Right atrium auricular region (tissue), 2 donors: ENCODE results near the gene NUP188. TPM values are rescaled to one million over a fixed set of nuclear protein-coding genes. Genes with fewer than 3 reads are reported as not detected.

Source experiments
- DNase-seq: peaks from one replicate; pipeline ENCODE4 v3.0.0-alpha.2; 2019; ENCODE audit warnings: low spot score
- H3K27ac ChIP-seq, 2 donors: fragments of 200-600 bp; sonication (generic); 1 replicate in 1 of 2; 2 replicates in 1 of 2; pipeline ENCODE4 v1.5.1; 2016 to 2019
- H3K27me3 ChIP-seq, 2 donors: fragments of 200-600 bp; sonication (generic); one replicate each; pipeline versions ENCODE4 v1.5.1 to v1.6.0; 2017 to 2019
- H3K36me3 ChIP-seq: fragments of 200-600 bp; sonication (generic); one replicate; pipeline ENCODE4 v1.5.1; 2016
- H3K4me1 ChIP-seq, 2 donors: fragments of 200-600 bp; sonication (generic); one replicate each; pipeline versions ENCODE4 v1.5.1 to v1.6.0; 2017 to 2019
- H3K4me3 ChIP-seq, 2 donors: fragments of 200-600 bp; sonication (generic); 1 replicate in 1 of 2; 2 replicates in 1 of 2; pipeline ENCODE4 v1.5.1; 2017 to 2019; ENCODE audit warnings: mild to moderate bottlenecking in 1 of 2, moderate library complexity in 1 of 2
- H3K9me3 ChIP-seq, 2 donors: fragments of 200-600 bp; sonication (generic); one replicate each; pipeline ENCODE4 v1.5.1; 2019
- total RNA-seq, 2 donors: library from RNA; depleted of rRNA; stranded (reverse); fragments of >200 nt; gene quantifications; one replicate each; pipeline ENCODE4 v1.1.0, GENCODE V29; 2016
- TF ChIP-seq, protein P1 (sequence below), 2 donors: fragments of 200-600 bp; sonication (generic); IDR thresholded peaks; one replicate each; pipeline ENCODE4 v1.5.1; 2019; ENCODE audit warnings: antibody characterized with exemption in 2 of 2

The NUP188 gene
- total RNA-seq, 2 donors from 2014 or later = 23.5 to 26.8 TPM

DNA sequence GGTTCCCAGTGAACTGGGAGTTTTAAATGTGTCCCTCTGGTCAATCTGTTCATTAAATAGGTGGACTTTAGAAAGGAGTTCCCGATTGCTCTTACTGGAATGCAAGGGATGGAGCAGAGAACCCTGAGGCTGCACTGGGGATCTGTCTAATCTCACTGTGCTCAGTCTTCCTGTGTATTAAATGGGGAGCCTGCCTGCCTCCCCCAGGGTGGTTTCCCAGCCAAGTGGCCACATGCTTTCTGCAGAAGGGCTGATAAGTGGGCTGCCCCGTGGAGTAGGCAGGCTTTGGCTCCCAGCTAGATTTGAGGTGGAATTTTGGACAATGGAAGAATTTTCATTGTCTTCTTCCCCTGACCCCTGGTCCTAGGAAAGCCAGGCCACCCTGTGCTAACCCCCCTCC is 40.8 kb upstream of the NUP188 start:
- H3K4me3 ChIP-seq = no peak overlapping the region
- H3K9me3 ChIP-seq = no peaks in the 10 kb centered on the region
- H3K36me3 ChIP-seq = peaks cover 38% of the 10 kb centered on the region
- peaks cover 6 to 61% of the 10 kb centered on the region in 2 donors for H3K4me1 ChIP-seq
- DNase-seq = no peak
- no peaks in the 10 kb centered on the region for H3K27me3 ChIP-seq
- TF ChIP-seq, protein P1, sequence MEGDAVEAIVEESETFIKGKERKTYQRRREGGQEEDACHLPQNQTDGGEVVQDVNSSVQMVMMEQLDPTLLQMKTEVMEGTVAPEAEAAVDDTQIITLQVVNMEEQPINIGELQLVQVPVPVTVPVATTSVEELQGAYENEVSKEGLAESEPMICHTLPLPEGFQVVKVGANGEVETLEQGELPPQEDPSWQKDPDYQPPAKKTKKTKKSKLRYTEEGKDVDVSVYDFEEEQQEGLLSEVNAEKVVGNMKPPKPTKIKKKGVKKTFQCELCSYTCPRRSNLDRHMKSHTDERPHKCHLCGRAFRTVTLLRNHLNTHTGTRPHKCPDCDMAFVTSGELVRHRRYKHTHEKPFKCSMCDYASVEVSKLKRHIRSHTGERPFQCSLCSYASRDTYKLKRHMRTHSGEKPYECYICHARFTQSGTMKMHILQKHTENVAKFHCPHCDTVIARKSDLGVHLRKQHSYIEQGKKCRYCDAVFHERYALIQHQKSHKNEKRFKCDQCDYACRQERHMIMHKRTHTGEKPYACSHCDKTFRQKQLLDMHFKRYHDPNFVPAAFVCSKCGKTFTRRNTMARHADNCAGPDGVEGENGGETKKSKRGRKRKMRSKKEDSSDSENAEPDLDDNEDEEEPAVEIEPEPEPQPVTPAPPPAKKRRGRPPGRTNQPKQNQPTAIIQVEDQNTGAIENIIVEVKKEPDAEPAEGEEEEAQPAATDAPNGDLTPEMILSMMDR (IDR thresholded peaks at IDR 0.05) = no peak
- H3K27ac ChIP-seq = peak overlapping the region in 1 of 2 donors; percentile 13

DNA sequence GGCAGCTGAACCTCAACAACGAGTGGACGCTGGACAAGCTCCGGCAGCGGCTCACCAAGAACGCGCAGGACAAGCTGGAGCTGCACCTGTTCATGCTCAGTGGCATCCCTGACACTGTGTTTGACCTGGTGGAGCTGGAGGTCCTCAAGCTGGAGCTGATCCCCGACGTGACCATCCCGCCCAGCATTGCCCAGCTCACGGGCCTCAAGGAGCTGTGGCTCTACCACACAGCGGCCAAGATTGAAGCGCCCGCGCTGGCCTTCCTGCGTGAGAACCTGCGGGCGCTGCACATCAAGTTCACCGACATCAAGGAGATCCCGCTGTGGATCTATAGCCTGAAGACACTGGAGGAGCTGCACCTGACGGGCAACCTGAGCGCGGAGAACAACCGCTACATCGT is 39.1 kb upstream of the NUP188 start:
- TF ChIP-seq, protein P1 (IDR thresholded peaks at IDR 0.05) = no peak
- Histone ChIP-seq H3K4me3 (no peak overlapping the region), H3K27me3 (no peaks in the 10 kb centered on the region), H3K36me3 (peaks cover 38% of the 10 kb centered on the region), H3K9me3 (no peaks in the 10 kb centered on the region), H3K27ac (no peak overlapping the region), H3K4me1 (peaks cover 6 to 61% of the 10 kb centered on the region in 2 donors)
- DNase-seq = no peak

DNA sequence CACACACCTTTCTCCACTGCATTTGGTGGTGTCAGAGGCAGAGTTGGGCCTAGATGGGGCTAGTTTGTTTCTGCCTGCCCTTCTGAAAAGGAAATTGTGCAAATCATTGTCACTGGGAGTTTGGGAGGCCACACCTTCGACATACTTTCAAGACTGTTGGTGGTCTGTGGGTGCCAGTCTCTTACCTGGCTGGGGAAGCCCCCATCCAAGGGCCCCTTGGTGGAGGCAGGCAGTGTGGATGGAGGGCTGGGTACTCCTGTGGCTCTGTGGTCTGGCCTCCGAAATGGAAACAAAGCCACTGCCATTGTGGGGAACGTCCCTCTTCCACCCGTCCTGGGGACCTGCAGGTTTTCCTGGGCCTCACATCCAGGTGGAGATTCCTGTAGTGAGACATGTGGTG is 37.6 kb upstream of the NUP188 start:
- no peak for DNase-seq
- no peaks in the 10 kb centered on the region for H3K27me3 ChIP-seq
- H3K4me1 ChIP-seq = peaks cover 6 to 69% of the 10 kb centered on the region in 2 donors
- H3K4me3 ChIP-seq = no peak overlapping the region
- TF ChIP-seq, protein P1 (IDR thresholded peaks at IDR 0.05) = no peak
- H3K27ac ChIP-seq = peak overlapping the region; percentile 44 to 75
- no peaks in the 10 kb centered on the region for H3K9me3 ChIP-seq
- peaks cover 38% of the 10 kb centered on the region for H3K36me3 ChIP-seq

DNA sequence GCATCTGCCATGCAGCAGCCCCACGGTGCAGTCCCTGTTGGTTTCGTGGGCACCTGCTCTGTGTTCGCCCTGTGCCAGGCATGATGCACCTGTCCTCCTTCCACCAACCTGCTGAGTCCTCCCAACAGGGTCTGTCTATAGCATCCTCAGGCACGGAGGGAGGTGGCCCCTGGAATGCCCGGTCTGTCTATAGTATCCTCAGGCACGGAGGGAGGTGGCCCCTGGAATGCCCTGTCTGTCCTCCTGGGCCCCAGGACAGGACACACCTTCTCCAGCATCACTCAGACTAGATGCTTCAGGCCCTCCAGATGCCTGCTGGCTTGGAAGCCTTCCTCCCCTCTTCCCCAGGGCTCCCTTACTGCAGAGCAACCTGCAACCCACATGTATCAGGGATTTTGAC is 36.6 kb upstream of the NUP188 start:
- TF ChIP-seq, protein P1 (IDR thresholded peaks at IDR 0.05) = no peak

DNA sequence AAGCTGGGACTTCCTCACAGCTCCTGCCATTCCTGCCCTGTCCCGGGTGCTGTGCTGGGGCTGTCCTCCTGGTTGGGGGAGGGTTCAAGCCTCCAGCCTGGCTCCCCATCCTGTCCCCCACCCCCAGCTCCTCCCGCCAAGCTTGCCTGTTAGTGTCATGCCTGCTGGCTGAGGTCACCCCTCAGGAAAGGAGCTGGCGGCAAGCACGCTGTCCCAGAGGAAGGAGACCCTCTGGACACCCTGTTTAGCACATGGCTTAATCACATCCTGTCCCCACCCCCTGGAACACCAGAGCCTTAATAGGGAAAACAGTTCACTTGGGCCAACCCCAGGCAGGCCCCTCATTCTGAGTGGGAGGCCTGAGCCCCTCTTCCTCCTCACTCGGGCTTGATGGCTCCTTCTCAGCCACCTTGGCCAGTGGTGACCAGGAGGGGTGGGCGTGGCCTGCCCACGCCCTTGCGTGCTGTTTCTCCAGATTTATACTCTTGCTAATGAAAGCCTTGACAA is 35.9 kb upstream of the NUP188 start:
- H3K4me3 ChIP-seq = no peak overlapping the region
- peaks cover 6 to 85% of the 10 kb centered on the region in 2 donors for H3K4me1 ChIP-seq
- H3K36me3 ChIP-seq = peaks cover 49% of the 10 kb centered on the region
- TF ChIP-seq, protein P1 (IDR thresholded peaks at IDR 0.05) = no peak
- peak; percentile 80 for DNase-seq
- no peaks in the 10 kb centered on the region for H3K9me3 ChIP-seq
- peak overlapping the region; percentile 75 to 86 for H3K27ac ChIP-seq
- no peaks in the 10 kb centered on the region for H3K27me3 ChIP-seq

More for the DNA sequence above, 36.6 kb upstream of the NUP188 start:
- H3K27me3 ChIP-seq = no peaks in the 10 kb centered on the region
- no peak for DNase-seq
- peaks cover 42% of the 10 kb centered on the region for H3K36me3 ChIP-seq
- H3K27ac ChIP-seq = peak overlapping the region; percentile 75 to 86
- peaks cover 6 to 80% of the 10 kb centered on the region in 2 donors for H3K4me1 ChIP-seq
- H3K9me3 ChIP-seq = no peaks in the 10 kb centered on the region
- H3K4me3 ChIP-seq = no peak overlapping the region

DNA sequence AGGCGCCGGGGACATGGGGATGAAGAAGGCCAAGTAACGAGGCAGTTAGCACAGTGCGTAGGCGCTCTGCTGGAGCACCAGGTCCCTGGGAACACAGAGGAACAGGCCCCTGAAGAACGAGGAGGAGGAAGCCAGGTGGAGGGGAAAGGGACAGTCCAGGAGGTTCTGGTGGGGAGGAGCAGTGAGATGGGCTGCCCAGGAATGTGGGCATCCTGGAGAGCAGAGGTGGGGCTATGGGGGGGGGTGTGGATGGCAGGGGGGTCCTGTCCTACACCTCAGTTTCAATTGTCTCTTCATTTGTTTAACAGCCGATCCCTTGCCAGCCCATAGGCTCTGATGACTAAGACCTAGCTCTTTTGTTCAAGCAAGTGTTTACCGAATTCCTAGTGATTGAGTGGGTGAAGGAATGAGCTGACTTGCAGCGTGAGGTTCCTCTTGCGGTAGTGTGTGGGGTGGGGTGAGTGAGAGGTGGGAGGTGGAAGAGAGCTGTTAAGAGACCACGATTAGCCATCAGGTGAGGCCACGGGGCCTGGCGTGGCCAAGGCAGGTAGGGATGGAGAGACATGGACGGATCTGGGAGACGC is 35.1 kb upstream of the NUP188 start:
- DNase-seq = no peak
- Histone ChIP-seq H3K9me3 (no peaks in the 10 kb centered on the region), H3K4me3 (no peak overlapping the region), H3K27me3 (no peaks in the 10 kb centered on the region), H3K27ac (peak overlapping the region; percentile 75 to 86), H3K4me1 (peaks cover 6 to 85% of the 10 kb centered on the region in 2 donors), H3K36me3 (peaks cover 50% of the 10 kb centered on the region)
- TF ChIP-seq, protein P1 (IDR thresholded peaks at IDR 0.05) = no peak
